Trophoblast cell (in vitro differentiated cells and primary cell): ENCODE measurements around the gene ADORA1.

Experiments
- DNase-seq, 2 donors: peaks; one replicate each; pipeline ENCODE4 v3.0.0-alpha.2; 2016
- H2AFZ ChIP-seq: 2 replicates; pipeline ENCODE4 v1.6.1; 2013; ENCODE audit warnings: low read length, moderate library complexity, mild to moderate bottlenecking; ENCODE audit not compliant: insufficient read depth, poor library complexity
- H2AK5ac ChIP-seq: 2 replicates; pipeline ENCODE4 v1.6.1; 2013; ENCODE audit warnings: mild to moderate bottlenecking, low read length
- H2BK120ac ChIP-seq: 2 replicates; pipeline ENCODE4 v1.6.1; 2013; ENCODE audit warnings: low read length, mild to moderate bottlenecking, moderate library complexity; ENCODE audit not compliant: insufficient read depth, poor library complexity
- H2BK12ac ChIP-seq: 2 replicates; pipeline ENCODE4 v1.6.1; 2013; ENCODE audit warnings: mild to moderate bottlenecking, low read length, moderate library complexity
- H2BK5ac ChIP-seq: 2 replicates; pipeline ENCODE4 v1.6.1; 2013; ENCODE audit warnings: low read length, low read depth, moderate library complexity, mild to moderate bottlenecking; ENCODE audit not compliant: poor library complexity
- H3K14ac ChIP-seq: 2 replicates; pipeline ENCODE4 v1.6.1; 2013; ENCODE audit warnings: mild to moderate bottlenecking, low read length
- H3K18ac ChIP-seq: 2 replicates; pipeline ENCODE4 v1.6.1; 2013; ENCODE audit warnings: mild to moderate bottlenecking, low read length
- H3K23ac ChIP-seq: 2 replicates; pipeline ENCODE4 v1.6.1; 2013; ENCODE audit warnings: low read length
- H3K27ac ChIP-seq: 2 replicates; pipeline ENCODE4 v1.5.1; 2013; ENCODE audit warnings: low read depth, mild to moderate bottlenecking, inconsistent platforms, low read length, moderate library complexity
- H3K27me3 ChIP-seq: 2 replicates; pipeline ENCODE4 v1.6.1; 2013; ENCODE audit warnings: inconsistent platforms, mild to moderate bottlenecking, low read length, moderate library complexity; ENCODE audit not compliant: insufficient read depth
- H3K36me3 ChIP-seq, 2 experiments: 1 replicate in 1 of 2; 2 replicates in 1 of 2; pipeline ENCODE4 v1.6.1; 2013; ENCODE audit warnings: low read length in 2 of 2, mild to moderate bottlenecking in 2 of 2, moderate library complexity in 1 of 2; ENCODE audit not compliant: insufficient read depth in 2 of 2, control insufficient read depth in 1 of 2
- H3K4ac ChIP-seq: 2 replicates; pipeline ENCODE4 v1.6.1; 2013; ENCODE audit warnings: low read depth, mild to moderate bottlenecking, low read length, moderate library complexity
- H3K4me1 ChIP-seq, 2 experiments: 1 replicate in 1 of 2; 2 replicates in 1 of 2; pipeline ENCODE4 v1.6.1; 2013; ENCODE audit warnings: low read length in 2 of 2, mild to moderate bottlenecking in 2 of 2, moderate library complexity in 1 of 2; ENCODE audit not compliant: insufficient read depth in 2 of 2, control insufficient read depth in 1 of 2
- H3K4me2 ChIP-seq: 2 replicates; pipeline ENCODE4 v1.6.1; 2013; ENCODE audit warnings: inconsistent platforms, mild to moderate bottlenecking, low read length, moderate library complexity
- H3K4me3 ChIP-seq: 2 replicates; pipeline ENCODE4 v1.5.1; 2013; ENCODE audit warnings: mild to moderate bottlenecking, low read depth, low read length, inconsistent platforms
- H3K79me1 ChIP-seq: one replicate; pipeline ENCODE4 v1.6.1; 2013; ENCODE audit warnings: low read length
- H3K79me2 ChIP-seq: 2 replicates; pipeline ENCODE4 v1.6.1; 2013; ENCODE audit warnings: low read length, mild to moderate bottlenecking; ENCODE audit not compliant: control insufficient read depth, insufficient read depth, poor library complexity
- H3K9ac ChIP-seq: 2 replicates; pipeline ENCODE4 v1.6.1; 2013; ENCODE audit warnings: mild to moderate bottlenecking, low read length
- H3K9me3 ChIP-seq: 2 replicates; pipeline ENCODE4 v1.6.1; 2013; ENCODE audit warnings: low read depth, mild to moderate bottlenecking, control low read depth, inconsistent platforms, low read length; ENCODE audit not compliant: insufficient read depth
- H4K12ac ChIP-seq: 2 replicates; pipeline ENCODE4 v1.6.1; 2013; ENCODE audit warnings: low read depth, mild to moderate bottlenecking, low read length, moderate library complexity
- H4K8ac ChIP-seq: 2 replicates; pipeline ENCODE4 v1.6.1; 2013; ENCODE audit warnings: low read depth, mild to moderate bottlenecking, low read length, moderate library complexity
- H4K91ac ChIP-seq: one replicate; pipeline ENCODE4 v1.6.1; 2013; ENCODE audit warnings: low read depth, mild to moderate bottlenecking, low read length, moderate library complexity
- WGBS: extraction: QIAGEN DNeasy Blood & Tissue Kit; methylation state at CpG from one replicate; pipeline ENCODE4 v1.1.7; 2013; ENCODE audit warnings: missing lambda C conversion rate; ENCODE audit not compliant: insufficient read length, insufficient coverage; ENCODE audit errors: extremely low coverage; 5-methylcytosine and 5-hydroxymethylcytosine counted together

The ADORA1 gene

DNA sequence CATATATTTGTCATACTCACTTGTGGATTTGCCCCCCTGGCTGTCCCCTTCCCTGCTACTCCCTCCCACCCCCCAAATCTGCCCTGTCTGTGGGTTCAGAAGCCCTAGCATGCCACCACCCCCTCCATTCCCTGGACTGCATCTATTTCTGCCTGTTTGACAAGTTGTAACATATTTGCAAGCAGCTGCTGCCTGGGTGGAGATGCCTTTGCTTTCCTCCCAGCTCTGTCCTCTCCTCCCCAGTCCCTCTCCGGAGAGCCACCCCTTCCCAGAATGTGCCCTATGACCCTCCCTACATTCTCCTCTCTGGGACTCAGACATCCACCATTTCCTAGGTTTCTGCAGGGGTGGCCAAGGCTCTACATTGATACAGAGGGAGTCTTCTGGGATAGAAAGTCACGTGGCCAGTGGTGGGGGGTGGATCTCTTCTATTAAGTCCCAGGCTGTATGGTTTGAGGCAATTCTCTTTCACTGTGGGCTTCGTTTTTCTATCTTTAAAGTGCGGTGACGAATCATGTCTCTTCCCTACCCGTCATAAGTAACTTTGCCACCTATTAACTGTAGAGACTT lies 35.7 kb upstream of the ADORA1 start:
- H4K12ac ChIP-seq, result no peak overlapping the region
- no peak overlapping the region for H4K91ac ChIP-seq
- H3K9ac ChIP-seq, result no peak overlapping the region
- no peaks in the 10 kb centered on the region for H3K27me3 ChIP-seq
- no peak overlapping the region for H3K4me2 ChIP-seq
- no peaks in the 10 kb centered on the region for H3K36me3 ChIP-seq
- no peak overlapping the region for H3K14ac ChIP-seq
- no peak overlapping the region for H2BK5ac ChIP-seq
- H3K79me2 ChIP-seq, result no peaks in the 10 kb centered on the region
- H2BK12ac ChIP-seq, result no peak overlapping the region
- no peak overlapping the region for H2AFZ ChIP-seq
- DNase-seq, result no peak
- no peak overlapping the region for H3K4ac ChIP-seq
- no peaks in the 10 kb centered on the region for H3K4me1 ChIP-seq
- no peak overlapping the region for H3K4me3 ChIP-seq
- H3K18ac ChIP-seq, result no peak overlapping the region
- H3K9me3 ChIP-seq, result no peaks in the 10 kb centered on the region
- no peak overlapping the region for H3K23ac ChIP-seq
- H3K27ac ChIP-seq, result no peak overlapping the region
- no peak overlapping the region for H2BK120ac ChIP-seq
- H3K79me1 ChIP-seq, result no peaks in the 10 kb centered on the region
- H2AK5ac ChIP-seq, result no peak overlapping the region
- no peak overlapping the region for H4K8ac ChIP-seq
- no CpG with 5 or more reads among the region's 6 CpGs for WGBS

DNA sequence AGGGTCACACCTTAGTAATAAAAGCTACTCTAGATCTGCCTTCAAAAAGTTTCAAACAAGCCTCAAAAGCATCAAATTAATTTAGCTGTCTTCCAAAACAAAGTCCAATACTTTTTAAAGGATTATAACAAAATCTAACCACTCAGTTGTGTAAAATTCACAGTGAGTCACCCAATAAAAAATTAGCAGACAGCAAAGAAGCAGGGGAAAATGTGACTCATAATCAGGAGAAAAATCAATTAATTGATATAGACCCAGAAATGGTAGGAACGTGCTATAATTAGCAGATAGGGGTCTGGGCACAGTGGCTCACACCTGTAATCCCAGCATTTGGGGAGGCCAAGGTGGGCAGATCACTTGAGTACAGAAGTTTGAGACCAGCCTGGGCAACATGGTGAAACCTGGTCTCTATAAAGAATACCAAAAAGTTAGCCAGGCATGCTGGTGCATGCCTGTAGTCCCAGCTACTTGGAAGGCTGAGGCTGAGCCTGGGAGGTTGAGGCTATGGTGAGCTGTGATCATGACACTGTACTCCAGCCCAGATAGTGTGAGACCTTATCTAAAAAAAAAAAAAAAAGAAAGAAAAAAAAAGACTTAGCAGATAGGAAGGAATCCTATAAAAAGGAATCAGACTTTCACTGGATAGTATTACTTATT lies 33.6 kb upstream of the ADORA1 start:
- no peak for DNase-seq
- Histone ChIP-seq H3K4me3 (no peak overlapping the region), H3K4me1 (no peaks in the 10 kb centered on the region), H3K36me3 (no peaks in the 10 kb centered on the region), H3K14ac (no peak overlapping the region), H3K23ac (no peak overlapping the region), H3K79me2 (no peaks in the 10 kb centered on the region), H3K18ac (no peak overlapping the region), H4K12ac (no peak overlapping the region), H4K8ac (no peak overlapping the region), H3K9ac (no peak overlapping the region), H2AFZ (no peak overlapping the region), H3K9me3 (no peaks in the 10 kb centered on the region), H3K4me2 (no peak overlapping the region), H2BK5ac (no peak overlapping the region), H2BK120ac (no peak overlapping the region), H3K4ac (no peak overlapping the region), H3K27ac (no peak overlapping the region), H2AK5ac (no peak overlapping the region), H3K27me3 (no peaks in the 10 kb centered on the region), H2BK12ac (no peak overlapping the region), H4K91ac (no peak overlapping the region), H3K79me1 (no peaks in the 10 kb centered on the region)
- WGBS, result no CpG with 5 or more reads among the region's 1 CpG

DNA sequence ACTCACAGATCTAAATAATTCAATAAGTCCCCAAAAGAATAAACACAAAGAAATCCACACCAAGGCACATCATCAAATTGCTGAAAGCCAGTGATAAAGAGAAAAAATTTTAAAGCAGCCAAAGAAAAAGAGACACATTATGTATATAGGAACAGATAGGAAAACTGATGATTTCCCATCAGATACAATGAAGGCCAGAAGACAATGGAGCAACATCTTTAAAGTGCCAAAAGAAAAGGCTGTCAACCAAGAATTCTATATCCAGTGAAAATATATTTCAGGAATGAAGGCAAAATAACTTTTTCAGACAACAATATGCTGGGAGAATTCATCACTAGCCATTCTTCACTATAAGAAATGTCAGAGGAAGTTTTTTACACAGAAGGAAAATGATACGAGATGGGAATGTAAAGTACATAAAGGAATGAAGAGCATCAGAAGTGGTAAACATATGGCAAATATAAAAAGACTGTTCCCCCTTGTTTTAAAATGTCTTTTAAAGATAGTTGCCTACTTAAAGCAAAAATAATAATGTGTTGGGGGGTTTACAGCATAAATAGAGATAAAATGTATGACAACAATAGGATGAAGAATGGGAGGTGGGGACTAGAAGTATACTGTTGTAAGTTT lies 32.4 kb upstream of the ADORA1 start:
- Histone ChIP-seq H3K4me3 (no peak overlapping the region), H3K79me1 (no peaks in the 10 kb centered on the region)
- WGBS, result no CpG with 5 or more reads among the region's 1 CpG

DNA sequence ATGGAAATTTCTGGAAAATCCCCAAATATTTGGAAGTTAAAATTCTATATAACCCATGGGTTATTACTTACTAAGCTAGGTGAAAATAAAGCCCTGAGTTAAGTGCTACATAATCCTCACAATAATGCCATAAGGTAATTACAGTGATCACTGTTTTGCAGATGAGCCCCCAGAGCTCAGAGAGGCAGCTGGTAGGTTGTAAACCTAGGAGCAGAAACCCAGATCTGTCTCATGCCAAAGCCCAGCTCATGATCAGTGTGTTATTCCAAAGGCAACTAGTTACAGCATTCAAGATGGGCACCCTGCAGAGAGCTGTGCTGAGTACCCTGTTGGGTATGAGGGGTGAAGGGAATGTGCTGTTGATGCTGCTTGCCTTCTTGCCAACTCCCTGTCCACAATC lies 31.0 kb upstream of the ADORA1 start:
- Histone ChIP-seq H2BK12ac (no peak overlapping the region), H3K9ac (no peak overlapping the region), H3K23ac (no peak overlapping the region), H3K27me3 (no peaks in the 10 kb centered on the region), H3K9me3 (no peaks in the 10 kb centered on the region), H2AFZ (no peak overlapping the region), H3K79me1 (no peaks in the 10 kb centered on the region), H3K4me3 (no peak overlapping the region), H2BK5ac (no peak overlapping the region), H3K4me2 (no peak overlapping the region), H3K36me3 (no peaks in the 10 kb centered on the region), H4K8ac (no peak overlapping the region), H3K4me1 (no peaks in the 10 kb centered on the region), H3K18ac (no peak overlapping the region), H3K79me2 (no peaks in the 10 kb centered on the region), H4K91ac (no peak overlapping the region), H4K12ac (no peak overlapping the region), H2BK120ac (no peak overlapping the region), H3K14ac (no peak overlapping the region), H3K27ac (no peak overlapping the region), H3K4ac (no peak overlapping the region), H2AK5ac (no peak overlapping the region)
- DNase-seq, result no peak

More for the DNA sequence above, 32.4 kb upstream of the ADORA1 start:
- H3K27me3 ChIP-seq, result no peaks in the 10 kb centered on the region
- H3K79me2 ChIP-seq, result no peaks in the 10 kb centered on the region
- H3K14ac ChIP-seq, result no peak overlapping the region
- H2BK5ac ChIP-seq, result no peak overlapping the region
- H4K12ac ChIP-seq, result no peak overlapping the region
- H3K27ac ChIP-seq, result no peak overlapping the region
- H4K91ac ChIP-seq, result no peak overlapping the region
- H2BK12ac ChIP-seq, result no peak overlapping the region
- no peak for DNase-seq
- H3K36me3 ChIP-seq, result no peaks in the 10 kb centered on the region
- H3K4ac ChIP-seq, result no peak overlapping the region
- no peak overlapping the region for H4K8ac ChIP-seq
- no peaks in the 10 kb centered on the region for H3K4me1 ChIP-seq
- H3K4me2 ChIP-seq, result no peak overlapping the region
- no peak overlapping the region for H2AK5ac ChIP-seq
- H3K9ac ChIP-seq, result no peak overlapping the region
- no peak overlapping the region for H3K18ac ChIP-seq
- no peak overlapping the region for H3K23ac ChIP-seq
- H2AFZ ChIP-seq, result no peak overlapping the region
- no peak overlapping the region for H2BK120ac ChIP-seq
- no peaks in the 10 kb centered on the region for H3K9me3 ChIP-seq
